DND-41 (cell line): ENCODE data around the gene ADGRB3.

Experiments used
- ATAC-seq: fragments of 200-7000 bp; cut with Tn5 transposase; 3 replicates; pipeline ENCODE4 v1.9.1; 2021; ENCODE audit warnings: low read depth; ENCODE audit not compliant: insufficient read depth
- DNase-seq: peaks from one replicate; pipeline ENCODE4 v3.0.0-alpha.2; 2020
- H2AFZ ChIP-seq: 2 replicates; pipeline ENCODE4 v1.6.0; 2012; ENCODE audit warnings: low read depth, low read length
- H3K27ac ChIP-seq: 2 replicates; pipeline ENCODE4 v1.5.1; 2012; ENCODE audit warnings: low read length, inconsistent platforms
- H3K27me3 ChIP-seq: fragments of 200-600 bp; sonication (generic); 2 replicates; pipeline ENCODE4 v1.6.0; 2012; ENCODE audit warnings: low read length, mild to moderate bottlenecking, inconsistent platforms; ENCODE audit not compliant: insufficient read depth, poor library complexity
- H3K36me3 ChIP-seq: 2 replicates; pipeline ENCODE4 v1.5.1; 2012; ENCODE audit warnings: low read length, inconsistent platforms; ENCODE audit not compliant: insufficient read depth
- H3K4me1 ChIP-seq: 2 replicates; pipeline ENCODE4 v1.5.1; 2012; ENCODE audit warnings: mild to moderate bottlenecking, low read length; ENCODE audit not compliant: insufficient read depth
- H3K4me2 ChIP-seq: 2 replicates; pipeline ENCODE4 v1.6.0; 2012; ENCODE audit warnings: mild to moderate bottlenecking, moderate library complexity, low read length, inconsistent platforms; ENCODE audit not compliant: insufficient read depth
- H3K4me3 ChIP-seq, 2 experiments: fragments of 200-600 bp in 1 of 2; shearing (Covaris generic) in 1 of 2; 2 replicates each; pipeline ENCODE4 v1.5.1; 2012 to 2016; ENCODE audit warnings: inconsistent platforms in 2 of 2, low read length in 2 of 2, mild to moderate bottlenecking in 2 of 2, low read depth in 1 of 2, moderate library complexity in 1 of 2
- H3K79me2 ChIP-seq: 2 replicates; pipeline ENCODE4 v1.6.0; 2012; ENCODE audit warnings: low read length, inconsistent platforms; ENCODE audit not compliant: insufficient read depth
- H3K9ac ChIP-seq: 2 replicates; pipeline ENCODE4 v1.6.0; 2012; ENCODE audit warnings: low read depth, mild to moderate bottlenecking, inconsistent platforms, low read length, moderate library complexity
- H3K9me3 ChIP-seq: 2 replicates; pipeline ENCODE4 v1.5.1; 2012; ENCODE audit warnings: low read length, moderate library complexity, mild to moderate bottlenecking, inconsistent platforms; ENCODE audit not compliant: insufficient read depth, severe bottlenecking
- H4K20me1 ChIP-seq: 2 replicates; pipeline ENCODE4 v1.6.0; 2012; ENCODE audit warnings: low read length; ENCODE audit not compliant: insufficient read depth
- CTCF ChIP-seq: IDR thresholded peaks from 2 replicates; pipeline ENCODE4 v1.5.1; 2012; ENCODE audit warnings: borderline replicate concordance, low read length, moderate library complexity, mild to moderate bottlenecking; ENCODE audit not compliant: poor library complexity, severe bottlenecking; ENCODE audit errors: extremely low read depth
- EZH2 ChIP-seq: IDR thresholded peaks from 3 replicates; pipeline ENCODE4 v1.6.1; 2012; ENCODE audit warnings: borderline replicate concordance, low read depth, mild to moderate bottlenecking, moderate library complexity, low read length, inconsistent platforms; ENCODE audit not compliant: severe bottlenecking

The ADGRB3 gene

GRCh38 chr6:68680264-68680663, 45.2 kb downstream of the ADGRB3 start:
- no peaks in the 10 kb centered on the region for H3K9me3 ChIP-seq
- H3K4me1 ChIP-seq: no peaks in the 10 kb centered on the region
- H3K9ac ChIP-seq: no peak overlapping the region
- no peak overlapping the region for H3K4me3 ChIP-seq
- H3K27me3 ChIP-seq: no peaks in the 10 kb centered on the region
- DNase-seq: no peak
- no peak overlapping the region for H2AFZ ChIP-seq
- no peaks in the 10 kb centered on the region for H3K79me2 ChIP-seq
- no peak for ATAC-seq
- no peak for TF ChIP-seq EZH2
- no peak for TF ChIP-seq CTCF
- H3K36me3 ChIP-seq: no peaks in the 10 kb centered on the region
- no peak overlapping the region for H3K27ac ChIP-seq
- no peak overlapping the region for H3K4me2 ChIP-seq
- no peaks in the 10 kb centered on the region for H4K20me1 ChIP-seq

- Histone ChIP-seq H3K4me3 (no peak overlapping the region), H3K9me3 (no peaks in the 10 kb centered on the region), H3K4me2 (no peak overlapping the region), H3K27ac (no peak overlapping the region), H3K79me2 (no peaks in the 10 kb centered on the region), H3K27me3 (no peaks in the 10 kb centered on the region), H3K36me3 (no peaks in the 10 kb centered on the region), H3K9ac (no peak overlapping the region), H4K20me1 (no peaks in the 10 kb centered on the region), H3K4me1 (no peaks in the 10 kb centered on the region), H2AFZ (no peak overlapping the region)
- TF ChIP-seq EZH2 (no peak), CTCF (no peak)
- ATAC-seq (no peak), DNase-seq (no peak)
Measured at GRCh38 chr6:68689910-68690309, 54.8 kb downstream of the ADGRB3 start.

GRCh38 chr6:68691120-68691519, 56.0 kb downstream of the ADGRB3 start:
- no peaks in the 10 kb centered on the region for H3K79me2 ChIP-seq
- no peak overlapping the region for H3K27ac ChIP-seq
- no peak overlapping the region for H2AFZ ChIP-seq

More at GRCh38 chr6:68691120-68691519, 56.0 kb downstream of the ADGRB3 start:
- H3K9ac ChIP-seq: no peak overlapping the region
- no peaks in the 10 kb centered on the region for H3K27me3 ChIP-seq
- H3K4me1 ChIP-seq: no peaks in the 10 kb centered on the region
- no peak overlapping the region for H3K4me2 ChIP-seq
- no peak for TF ChIP-seq EZH2
- no peak for TF ChIP-seq CTCF
- no peaks in the 10 kb centered on the region for H3K9me3 ChIP-seq
- H4K20me1 ChIP-seq: no peaks in the 10 kb centered on the region
- H3K4me3 ChIP-seq: no peak overlapping the region
- DNase-seq: no peak
- no peaks in the 10 kb centered on the region for H3K36me3 ChIP-seq
- no peak for ATAC-seq
